Epithelial cell of esophagus (primary cell): ENCODE data around the gene SUFU.

Experiments used
- DNase-seq: peaks from one replicate; pipeline ENCODE4 v3.0.0; 2010; ENCODE audit warnings: low read depth
- H3K4me3 ChIP-seq: 2 replicates; pipeline ENCODE4 v1.5.1; 2011; ENCODE audit warnings: mild to moderate bottlenecking, low read length, control low read depth
- CTCF ChIP-seq: IDR thresholded peaks from 2 replicates; pipeline ENCODE4 v1.5.1; 2011; ENCODE audit warnings: low read depth, mild to moderate bottlenecking, low read length, control low read depth, inconsistent platforms; ENCODE audit not compliant: insufficient read depth; ENCODE audit errors: missing control alignments

The SUFU gene

GRCh38 chr10:102515724-102516123 is 12.0 kb downstream of the SUFU start:
- DNase-seq = no peak
- no peak overlapping the region for H3K4me3 ChIP-seq
- TF ChIP-seq CTCF = no peak

GRCh38 chr10:102517553-102517952 is 13.8 kb downstream of the SUFU start:
- H3K4me3 ChIP-seq = no peak overlapping the region
- TF ChIP-seq CTCF = no peak
- no peak for DNase-seq

- TF ChIP-seq CTCF = no peak
- no peak for DNase-seq
- H3K4me3 ChIP-seq = no peak overlapping the region
These were observed 15.6 kb downstream of the SUFU start for GRCh38 chr10:102519246-102519825.

- DNase-seq = no peak
- H3K4me3 ChIP-seq = no peak overlapping the region
- no peak for TF ChIP-seq CTCF
These were observed 19.1 kb downstream of the SUFU start for GRCh38 chr10:102522874-102523249.

- no peak for DNase-seq
- no peak for TF ChIP-seq CTCF
- no peak overlapping the region for H3K4me3 ChIP-seq
These were observed 19.7 kb downstream of the SUFU start for GRCh38 chr10:102523250-102524029.

GRCh38 chr10:102524746-102525145 is 21.0 kb downstream of the SUFU start:
- DNase-seq = no peak
- H3K4me3 ChIP-seq = no peak overlapping the region
- no peak for TF ChIP-seq CTCF

- DNase-seq = no peak
- no peak for TF ChIP-seq CTCF
- no peak overlapping the region for H3K4me3 ChIP-seq
These were observed 23.8 kb downstream of the SUFU start for GRCh38 chr10:102527546-102527945.
